22Rv1 (cell line): ENCODE measurements around the gene FERMT1.

Experiments
- ZFX ChIP-seq: fragments of 450-650 bp; IDR thresholded peaks from 2 replicates; pipeline ENCODE4 v1.6.1; 2017; ENCODE audit warnings: antibody characterized with exemption, borderline replicate concordance
- TF ChIP-seq, protein P1 (sequence below): fragments of 450-650 bp; IDR thresholded peaks from 2 replicates; pipeline ENCODE4 v1.5.1; 2017; ENCODE audit warnings: mild to moderate bottlenecking

DNA sequence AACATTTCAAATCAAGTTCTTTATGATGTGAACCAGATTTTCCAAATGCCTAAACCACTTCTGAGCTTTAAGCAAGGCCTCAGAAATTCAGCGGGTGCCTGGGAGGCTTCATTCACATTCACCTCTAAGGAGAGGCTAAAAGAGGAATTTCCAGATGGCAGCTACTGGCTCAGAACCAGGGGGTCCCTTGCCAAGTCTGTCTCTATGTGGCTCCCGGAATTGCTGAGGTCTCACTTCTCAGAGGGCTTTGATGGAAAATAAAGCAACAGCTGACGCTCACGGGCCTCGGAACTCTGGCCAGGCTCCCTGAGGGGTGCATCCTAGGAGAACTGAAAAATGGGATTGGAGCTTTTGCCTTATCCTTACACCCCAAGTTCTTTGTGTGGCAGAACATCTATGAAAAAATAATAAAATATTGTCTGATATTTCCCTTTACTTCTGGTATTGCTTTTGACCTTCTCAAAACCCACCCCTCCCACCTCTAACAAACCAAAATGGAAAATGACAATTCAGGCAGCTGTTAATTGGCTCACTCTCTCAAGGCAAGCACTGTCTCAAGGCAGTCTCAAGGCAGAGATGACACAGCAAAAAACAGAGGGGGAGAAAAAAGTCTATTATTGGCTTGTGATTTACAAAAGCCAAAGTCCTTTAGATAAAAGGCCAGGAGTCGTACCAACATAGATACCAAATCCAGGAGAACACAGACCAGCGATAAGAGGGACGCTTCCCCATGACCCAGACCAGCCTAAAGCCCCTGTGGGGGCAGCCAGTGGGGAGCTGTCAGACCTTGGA lies 47.2 kb downstream of the FERMT1 start:
- TF ChIP-seq, protein P1, sequence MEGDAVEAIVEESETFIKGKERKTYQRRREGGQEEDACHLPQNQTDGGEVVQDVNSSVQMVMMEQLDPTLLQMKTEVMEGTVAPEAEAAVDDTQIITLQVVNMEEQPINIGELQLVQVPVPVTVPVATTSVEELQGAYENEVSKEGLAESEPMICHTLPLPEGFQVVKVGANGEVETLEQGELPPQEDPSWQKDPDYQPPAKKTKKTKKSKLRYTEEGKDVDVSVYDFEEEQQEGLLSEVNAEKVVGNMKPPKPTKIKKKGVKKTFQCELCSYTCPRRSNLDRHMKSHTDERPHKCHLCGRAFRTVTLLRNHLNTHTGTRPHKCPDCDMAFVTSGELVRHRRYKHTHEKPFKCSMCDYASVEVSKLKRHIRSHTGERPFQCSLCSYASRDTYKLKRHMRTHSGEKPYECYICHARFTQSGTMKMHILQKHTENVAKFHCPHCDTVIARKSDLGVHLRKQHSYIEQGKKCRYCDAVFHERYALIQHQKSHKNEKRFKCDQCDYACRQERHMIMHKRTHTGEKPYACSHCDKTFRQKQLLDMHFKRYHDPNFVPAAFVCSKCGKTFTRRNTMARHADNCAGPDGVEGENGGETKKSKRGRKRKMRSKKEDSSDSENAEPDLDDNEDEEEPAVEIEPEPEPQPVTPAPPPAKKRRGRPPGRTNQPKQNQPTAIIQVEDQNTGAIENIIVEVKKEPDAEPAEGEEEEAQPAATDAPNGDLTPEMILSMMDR = no peak
- TF ChIP-seq ZFX = no peak
